ENCODE measurements around the gene ANO9.

- TF ChIP-seq CTCF (conservative IDR thresholded peaks at IDR 0.05 in 1 of 2, IDR thresholded peaks at IDR 0.05 in 1 of 2; ENCODE audit: low read depth in 1 of 2, low read length in 2 of 2): no peak
- TF ChIP-seq EZH2 (IDR thresholded peaks at IDR 0.05; ENCODE audit: low read length, missing control alignments): no peak
Measured at GRCh38 chr11:371716-372590, 69.9 kb downstream of the ANO9 start.

Measured in fibroblast of lung (primary cell).